Activated CD4-positive, alpha-beta T cell treated with anti-CD3 and anti-CD28 coated beads for 4 hours (primary cell): ENCODE measurements around the gene MGARP.
A peak's percentile ranks its signal among the peaks of the same experiment; 100 is the strongest.
"Not testable (repeated sequence)": the region's sequence is repeated elsewhere in the genome, so short reads cannot be mapped to it uniquely, and the experiment has no call there.

Experiments used
- DNase-seq, 2 donors: peaks; one replicate each; pipeline ENCODE4 v3.0.0-alpha.2; 2020

Gene MGARP

DNA sequence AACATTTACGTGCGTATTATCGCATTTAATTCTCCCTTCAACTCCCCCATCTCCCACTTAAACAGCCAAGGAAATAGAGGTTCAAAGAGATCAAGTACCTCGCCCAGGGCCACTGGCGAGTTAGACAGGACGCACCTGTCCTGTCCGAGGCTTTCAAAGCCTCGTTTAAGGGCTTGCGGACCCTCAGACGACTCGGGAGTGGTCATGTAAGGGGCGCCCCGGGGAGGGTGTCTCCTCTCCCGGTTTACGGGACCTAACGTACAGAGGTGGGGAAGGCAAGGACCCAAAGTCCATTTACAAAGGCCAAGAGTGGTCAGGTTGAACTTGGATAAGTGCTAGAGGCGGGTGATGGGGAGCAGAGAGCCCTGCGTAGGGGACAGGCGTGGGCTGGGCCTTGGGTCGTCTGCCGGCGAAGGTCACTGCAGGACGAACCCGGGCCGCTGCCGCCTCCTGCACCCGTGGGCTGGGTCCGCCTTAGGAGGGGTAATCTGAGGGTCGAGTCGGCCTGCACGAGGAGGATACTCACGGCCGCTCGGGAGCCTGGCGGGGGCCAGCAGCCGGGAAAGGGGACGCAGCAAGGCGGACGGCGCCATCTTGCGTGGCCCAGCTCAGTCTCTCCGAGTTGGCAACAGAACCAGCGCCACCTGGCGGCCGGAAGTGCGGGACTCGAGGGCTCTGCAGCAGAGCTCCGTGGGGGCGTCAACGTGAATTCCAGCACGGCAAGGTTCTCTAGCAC is 15.3 kb upstream of the MGARP start:
- peak; percentile 96 to 99 for DNase-seq

DNA sequence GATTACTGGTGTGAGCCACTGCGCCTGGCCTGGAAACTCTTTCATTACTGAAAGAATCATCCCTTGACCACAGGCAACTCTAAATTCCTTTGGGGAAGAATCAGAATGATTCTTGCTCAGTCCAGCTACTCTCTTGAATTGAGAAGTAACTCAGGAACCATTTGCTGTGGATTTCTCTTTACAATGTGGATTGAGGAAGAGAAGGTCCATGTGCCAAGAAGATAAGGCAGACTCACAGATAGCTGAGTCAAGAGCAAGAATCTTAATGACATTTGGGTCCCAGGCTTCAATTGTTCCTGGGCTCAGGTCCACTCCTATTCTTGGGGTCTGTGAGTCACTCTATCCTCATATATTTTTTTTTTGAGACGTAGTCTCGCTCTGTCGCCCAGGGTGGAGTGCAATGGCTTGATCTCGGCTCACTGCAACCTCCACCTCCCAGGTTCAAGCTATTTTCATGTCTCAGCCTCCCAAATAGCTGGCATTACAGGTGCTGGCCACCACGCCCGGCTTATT is 6.2 kb upstream of the MGARP start:
- DNase-seq = no peak

DNA sequence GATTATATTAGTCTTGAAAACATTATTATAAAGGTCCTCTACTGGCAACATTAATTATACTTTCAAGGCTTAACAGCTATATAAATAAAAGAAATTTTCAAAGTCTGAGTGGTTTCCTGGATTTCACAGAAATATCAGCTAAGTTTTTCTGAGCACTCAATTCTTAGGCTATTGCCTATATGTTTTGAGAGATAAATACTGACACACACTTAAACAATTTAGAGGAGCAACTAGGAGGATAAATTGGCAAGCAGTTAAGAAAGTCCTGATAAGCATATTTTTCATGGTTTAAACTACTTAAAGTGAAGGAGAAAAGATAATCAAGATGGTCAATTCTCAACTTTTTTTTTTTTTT is 2.7 kb upstream of the MGARP start:
- no peak for DNase-seq

DNA sequence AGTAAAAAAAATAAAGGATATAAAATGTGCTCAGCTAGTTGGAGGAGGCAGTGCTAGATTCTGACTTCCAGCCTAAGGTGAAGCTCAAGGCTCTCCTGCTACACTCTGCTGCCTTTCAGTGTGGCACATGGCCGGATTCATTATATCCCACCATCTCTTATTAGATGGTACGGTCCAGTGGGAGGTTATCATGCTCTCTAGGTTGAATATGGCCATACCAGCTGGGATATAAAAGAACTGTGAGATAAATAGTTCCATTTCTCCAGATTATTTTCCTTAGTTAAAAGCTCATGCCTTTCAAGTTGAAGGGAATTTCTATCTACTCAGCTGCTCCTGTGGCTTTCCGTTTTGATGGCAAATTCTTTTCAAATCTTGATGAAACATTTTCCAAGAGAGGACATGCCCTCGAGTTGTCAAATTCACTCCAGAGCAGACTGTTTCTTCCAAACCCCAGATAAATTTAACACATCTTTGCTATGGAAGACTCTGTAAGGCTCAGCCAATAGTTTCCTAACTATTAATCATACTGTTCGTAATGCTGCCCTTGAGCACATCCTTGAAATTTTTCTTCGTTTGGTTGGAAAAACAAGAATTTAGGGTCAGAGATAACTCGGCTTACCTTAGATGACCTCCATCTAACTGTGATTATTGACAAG is 2.2 kb upstream of the MGARP start:
- no peak for DNase-seq

DNA sequence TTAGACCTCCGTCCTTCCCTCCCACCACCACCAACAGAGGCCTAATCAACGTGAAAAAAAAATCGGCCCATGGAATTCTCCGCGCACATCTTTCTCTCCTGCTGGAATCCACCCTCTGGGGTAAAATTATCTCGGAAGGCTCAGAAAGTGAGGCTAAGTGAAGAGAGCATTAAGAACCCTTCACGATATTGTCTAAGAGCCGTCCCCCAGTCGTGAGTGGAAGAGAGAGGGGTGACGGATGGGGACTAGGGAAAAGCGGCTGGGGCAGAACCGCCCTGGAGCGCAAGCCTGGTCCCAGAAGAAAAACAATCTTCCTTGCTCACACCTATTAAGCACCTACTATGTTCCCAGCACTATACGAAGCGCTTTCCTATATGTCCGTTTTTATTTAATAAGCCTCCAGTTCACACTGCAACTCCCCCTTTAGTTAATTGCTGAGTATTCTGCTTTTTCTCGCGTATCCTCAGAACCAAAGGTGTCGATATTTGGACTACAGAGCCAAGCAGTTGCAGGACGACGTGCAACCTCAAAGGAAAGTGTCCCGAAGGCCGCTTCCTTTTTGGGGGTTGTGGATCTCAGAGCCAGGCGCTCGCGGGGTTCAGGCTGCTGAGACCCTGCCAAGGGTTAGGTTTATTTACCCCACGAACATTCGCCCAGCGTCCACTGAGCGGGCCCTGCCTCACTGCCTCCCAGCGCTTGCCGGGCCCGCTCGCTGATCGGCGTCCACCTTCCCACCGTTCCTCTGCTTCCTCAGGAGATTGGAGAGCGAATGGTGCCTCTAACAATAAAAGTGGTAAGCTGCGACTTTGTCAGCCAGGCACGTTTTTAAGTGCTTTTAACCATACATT is 889 bp downstream of the MGARP start:
- DNase-seq = no peak

DNA sequence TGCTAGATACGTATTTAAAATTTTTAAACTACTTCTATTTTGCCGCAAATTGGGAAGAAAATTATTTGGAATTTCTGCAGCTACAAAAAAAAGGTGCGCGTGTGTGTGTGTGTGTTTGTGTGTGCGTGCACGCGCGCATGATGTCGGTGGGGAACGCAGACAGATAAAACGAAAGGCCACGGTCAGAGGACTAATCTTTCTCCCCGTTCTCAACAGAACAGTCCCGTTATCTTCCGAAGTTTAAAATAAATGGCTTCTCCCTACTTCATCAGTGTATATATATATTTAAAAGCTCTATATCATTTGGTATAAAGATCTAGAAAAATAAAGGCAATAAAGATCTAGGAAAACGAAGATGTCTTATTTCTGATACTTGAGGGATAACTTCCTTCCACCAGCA is 1.5 kb downstream of the MGARP start:
- no peak for DNase-seq

DNA sequence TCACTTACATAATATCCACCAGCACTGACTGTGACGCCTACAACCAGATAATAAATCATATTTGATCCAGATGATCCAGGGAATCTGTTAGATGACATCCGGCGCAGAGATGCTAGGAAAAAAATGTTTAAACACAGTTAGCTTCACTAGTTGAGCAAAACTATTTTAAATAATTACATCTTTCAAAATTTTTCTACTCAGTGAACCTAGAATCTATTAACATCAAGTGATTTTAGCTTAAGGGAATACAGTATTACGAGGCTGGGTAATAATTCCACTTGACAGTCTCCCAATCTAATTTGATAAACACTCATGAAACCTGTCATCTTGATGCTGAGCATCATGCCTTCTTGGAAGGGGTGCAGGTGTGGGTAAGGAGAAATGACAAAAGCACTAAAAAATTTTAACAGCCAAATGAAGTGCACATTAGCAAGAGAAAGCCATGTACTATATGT is 4.7 kb downstream of the MGARP start:
- DNase-seq = no peak

DNA sequence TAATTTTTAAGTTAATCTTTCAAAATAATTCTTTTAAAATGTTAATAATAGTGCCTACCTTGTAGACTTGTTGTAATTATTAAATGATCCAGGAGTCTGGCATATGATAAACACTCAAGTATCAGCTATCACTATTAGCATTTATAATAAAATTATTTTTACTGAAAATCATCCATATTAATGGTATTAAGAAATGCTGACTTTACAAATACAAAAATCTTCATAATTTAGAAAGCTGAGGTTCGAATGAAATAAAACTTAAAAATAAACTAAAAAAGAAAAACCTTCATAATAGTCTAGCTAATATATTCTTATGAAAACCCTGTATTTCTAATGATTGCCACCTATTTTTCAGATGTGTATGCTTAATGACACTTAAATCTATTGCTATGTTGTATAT is 5.2 kb downstream of the MGARP start:
- DNase-seq = no peak

DNA sequence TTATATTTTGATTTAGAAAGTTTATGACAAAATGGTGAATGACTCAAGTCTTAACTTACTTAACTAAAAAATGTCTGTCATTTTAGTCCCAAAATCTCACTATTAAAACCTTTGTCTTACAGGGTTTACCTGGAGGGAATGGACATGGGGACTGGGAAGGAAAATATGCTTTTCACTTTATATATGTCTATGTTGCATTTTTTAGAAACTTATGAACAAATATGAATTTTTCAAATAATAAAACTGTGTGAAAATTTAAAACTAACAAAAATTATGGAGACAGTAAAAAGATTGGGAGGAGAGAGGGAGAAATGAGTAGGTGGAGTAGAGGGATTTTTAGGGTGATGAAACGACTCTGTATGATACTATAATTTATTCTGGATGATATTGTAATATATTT is 6.2 kb downstream of the MGARP start:
- DNase-seq = no peak

DNA sequence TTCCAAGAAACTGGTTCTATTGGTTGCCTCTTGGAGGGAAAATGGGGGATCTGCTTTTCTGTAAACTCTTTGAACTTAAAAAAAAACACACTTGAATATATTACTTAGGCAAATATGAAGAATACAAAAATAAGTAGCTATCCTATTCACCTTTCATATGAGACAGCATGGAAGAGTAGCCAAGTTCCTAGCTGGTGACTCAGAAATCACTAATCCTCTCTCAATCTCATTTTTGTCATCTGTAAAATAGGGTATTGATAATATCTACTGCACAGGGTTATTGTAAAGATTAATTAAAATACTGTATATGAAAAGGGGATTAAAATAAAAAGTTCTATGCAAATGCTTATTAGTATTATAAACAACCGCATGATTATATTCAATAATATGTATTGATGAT is 12.7 kb downstream of the MGARP start:
- no peak for DNase-seq

DNA sequence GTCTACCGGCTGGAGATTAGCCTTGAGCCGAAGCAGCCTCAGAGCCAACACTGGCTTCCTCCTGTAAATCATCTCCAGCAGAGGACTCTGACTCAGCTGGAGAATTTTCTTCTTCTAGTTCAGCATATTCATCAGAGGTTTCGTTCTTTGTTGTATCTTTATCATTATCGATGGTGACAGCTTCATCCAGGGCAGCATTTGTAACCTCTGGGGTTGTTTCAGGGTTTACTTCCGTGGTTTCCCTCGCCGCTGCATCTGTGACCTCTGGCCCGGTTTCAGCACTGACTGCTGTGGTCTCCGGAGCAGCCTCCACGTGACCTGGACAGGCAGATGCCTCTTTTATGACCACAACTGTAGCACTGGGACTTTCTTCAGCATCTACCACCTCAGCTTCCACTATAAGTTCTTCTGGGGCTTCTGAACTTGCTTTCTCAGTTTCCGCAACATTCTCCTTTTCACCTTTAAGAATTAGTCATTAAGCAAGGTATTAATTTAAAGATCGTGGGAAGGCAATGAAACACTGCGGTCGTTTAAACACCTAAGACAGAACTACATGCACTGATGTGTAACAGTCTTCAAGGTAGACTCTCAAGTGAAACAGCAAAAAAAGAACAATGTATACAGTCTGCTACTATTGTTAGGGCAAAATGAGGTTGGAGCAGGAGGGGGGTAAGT is 13.3 kb downstream of the MGARP start:
- peak; percentile 35 to 37 for DNase-seq

DNA sequence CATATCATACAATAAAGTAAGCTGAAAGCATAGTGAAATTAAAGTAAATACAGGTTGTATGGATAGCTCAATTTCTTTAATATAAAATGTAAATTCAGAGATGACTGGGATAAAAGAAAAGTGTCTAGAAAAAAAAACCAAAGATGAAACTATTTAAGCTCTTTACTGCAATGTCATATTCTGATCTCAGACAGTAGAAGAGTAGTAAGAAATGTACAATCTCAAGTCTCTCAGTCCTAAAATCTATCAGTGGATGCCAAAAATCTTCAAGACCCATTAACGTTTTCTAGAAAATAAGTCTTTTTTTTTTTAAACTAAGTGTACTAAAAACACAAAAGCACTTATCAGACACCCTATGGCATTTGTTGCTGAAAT is 13.8 kb downstream of the MGARP start:
- DNase-seq = no peak

DNA sequence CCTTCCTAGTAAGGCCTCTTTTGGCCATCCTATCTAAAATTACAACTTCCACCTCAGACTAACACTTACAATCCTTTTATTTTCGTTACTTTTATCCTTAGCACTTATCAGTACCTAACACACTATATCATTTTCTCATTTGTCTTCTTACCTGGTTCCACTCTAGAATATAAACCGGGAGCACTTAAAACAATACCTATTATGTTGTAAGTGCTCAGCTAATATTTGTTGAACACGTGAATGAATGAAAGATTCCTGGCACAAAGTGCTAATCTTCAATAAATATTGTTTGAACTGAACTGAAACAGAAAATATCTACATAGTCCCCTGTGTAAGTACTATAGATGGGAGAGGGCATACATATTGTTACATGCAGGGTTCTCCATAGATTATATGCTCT is 14.4 kb downstream of the MGARP start:
- DNase-seq = no peak

DNA sequence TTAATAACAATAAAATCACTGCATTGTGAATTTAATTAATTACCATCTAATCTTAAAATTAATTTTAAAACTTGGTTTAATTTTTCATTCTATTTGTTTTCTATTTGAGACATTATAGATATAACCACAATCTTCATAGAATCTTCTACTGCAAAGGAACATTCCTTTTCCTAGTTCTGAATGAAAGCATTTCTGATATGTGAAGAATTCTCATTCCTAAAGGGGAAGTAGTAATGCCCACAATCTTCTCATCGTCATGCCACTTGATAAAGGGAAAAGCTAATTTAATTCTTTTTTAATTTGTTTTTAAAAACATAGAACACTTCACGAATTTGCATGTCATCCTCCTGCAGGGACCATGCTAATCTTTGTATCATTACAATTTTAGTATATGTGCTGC is 23.7 kb downstream of the MGARP start:
- no peak for DNase-seq

DNA sequence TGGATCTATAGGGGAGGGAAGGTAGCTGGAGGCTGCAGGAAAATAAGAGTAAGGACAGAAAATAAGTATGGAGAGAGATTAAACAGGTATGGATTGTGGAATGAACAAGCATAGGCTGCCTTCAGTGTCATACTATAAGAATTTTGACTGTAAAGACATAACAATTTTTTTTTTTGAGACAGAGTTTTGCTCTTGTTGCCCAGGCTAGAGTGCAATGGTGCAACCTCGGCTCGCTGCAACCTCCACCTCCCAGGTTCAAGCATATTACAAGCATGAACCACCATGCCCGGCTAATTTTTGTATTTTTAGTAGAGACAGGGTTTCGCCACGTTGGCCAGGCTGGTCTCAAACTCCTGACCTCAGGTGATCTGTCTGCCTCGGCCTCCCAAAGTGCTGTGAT is 24.4 kb downstream of the MGARP start:
- not testable (repeated sequence) for DNase-seq

DNA sequence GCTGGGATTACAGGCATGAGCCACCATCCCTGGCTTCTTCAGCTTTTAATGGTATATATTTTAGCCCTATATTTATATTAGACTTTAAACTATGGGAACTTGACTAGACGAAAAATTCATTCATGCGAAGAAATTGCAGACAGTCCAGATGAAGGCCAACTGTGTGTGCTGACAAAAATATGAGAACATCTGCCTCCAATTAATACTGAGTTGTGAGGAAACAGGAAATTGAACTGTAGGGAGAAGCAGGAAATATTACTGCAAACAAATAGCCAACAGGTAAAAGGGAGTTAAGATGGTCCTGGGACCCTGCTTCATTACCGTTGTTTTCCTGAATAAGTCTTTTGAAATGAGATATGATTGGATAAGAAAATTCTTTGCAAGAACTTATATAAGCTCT is 26.3 kb downstream of the MGARP start:
- DNase-seq = no peak

DNA sequence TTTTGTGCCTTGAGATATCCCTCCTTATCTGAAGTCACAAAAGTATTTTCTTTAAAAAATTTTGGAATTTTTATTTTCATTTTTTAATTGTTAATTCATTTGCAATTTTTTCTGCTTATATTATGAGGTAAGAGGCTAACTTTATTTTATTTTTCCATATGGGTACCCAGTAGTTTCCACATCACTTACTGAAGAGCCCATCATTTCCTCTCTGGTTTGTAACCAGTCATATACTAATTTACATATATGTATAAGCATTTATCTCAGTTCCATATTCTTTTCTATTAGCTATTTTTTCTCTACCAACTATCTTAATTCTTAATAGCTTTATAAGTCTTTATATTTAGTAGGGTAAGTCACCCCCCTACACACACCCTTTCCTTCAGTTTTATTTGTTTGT is 27.0 kb downstream of the MGARP start:
- no peak for DNase-seq

DNA sequence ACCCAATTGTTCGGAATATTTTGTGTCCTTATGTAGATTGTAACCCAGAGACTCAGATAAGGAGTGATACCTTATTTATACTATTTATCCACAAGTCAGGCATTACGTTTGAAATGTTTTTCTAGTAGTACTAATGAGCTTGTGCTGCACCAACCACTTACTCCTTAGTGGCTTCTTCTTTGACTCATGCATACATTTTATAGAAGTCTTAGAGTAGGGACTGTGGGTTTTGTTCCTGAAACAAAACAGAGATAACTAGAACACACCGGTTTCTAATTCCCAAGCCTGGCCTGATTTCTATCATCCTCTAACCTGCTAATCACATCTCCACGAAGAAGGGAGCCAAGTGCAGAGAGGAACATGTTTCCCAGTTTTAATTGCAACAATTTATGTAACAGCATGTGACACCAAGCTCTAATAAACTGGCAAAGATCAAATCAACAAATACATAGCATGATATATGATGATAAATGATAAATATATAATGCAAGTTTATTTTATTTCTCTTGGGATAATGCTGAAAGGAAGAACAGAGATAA is 32.3 kb downstream of the MGARP start:
- no peak for DNase-seq

DNA sequence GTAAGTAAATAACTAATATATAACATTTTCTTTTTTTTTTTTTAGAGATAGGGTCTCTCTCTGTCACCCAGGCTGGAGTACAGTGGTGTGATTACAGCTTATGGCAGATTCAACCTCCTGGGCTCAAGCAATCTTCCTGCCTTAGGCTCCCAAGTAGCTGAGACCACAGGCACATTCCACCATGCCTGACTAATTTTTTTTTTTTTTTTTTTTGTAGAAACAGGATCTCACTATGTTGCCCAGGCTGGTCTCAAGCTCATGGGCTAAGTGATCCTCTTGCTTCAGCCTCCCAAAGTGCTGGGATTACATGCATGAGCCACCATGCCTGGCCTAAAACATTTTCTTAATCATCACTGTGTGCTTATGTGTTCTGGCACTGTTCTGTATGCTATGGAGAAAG is 32.8 kb downstream of the MGARP start:
- DNase-seq = no peak

DNA sequence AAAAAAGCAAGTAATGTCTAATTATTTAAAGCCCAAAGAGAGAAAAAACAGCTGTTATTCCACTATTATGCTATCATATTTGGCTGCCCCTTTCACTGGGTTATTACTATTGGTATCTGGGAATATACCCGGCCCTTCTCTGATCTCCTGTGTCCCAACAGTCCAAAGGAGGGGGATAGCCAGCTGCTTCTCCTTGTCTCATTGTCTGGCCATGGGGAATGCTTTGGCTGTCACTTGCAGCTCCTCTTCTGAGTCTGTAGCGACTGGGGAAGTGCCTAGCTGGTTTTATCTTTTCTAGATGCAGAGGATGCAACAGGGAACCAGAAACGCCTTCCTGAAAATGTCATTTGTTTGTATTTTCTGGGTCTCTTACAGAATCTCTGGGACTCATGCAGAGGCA is 33.9 kb downstream of the MGARP start:
- DNase-seq = no peak

DNA sequence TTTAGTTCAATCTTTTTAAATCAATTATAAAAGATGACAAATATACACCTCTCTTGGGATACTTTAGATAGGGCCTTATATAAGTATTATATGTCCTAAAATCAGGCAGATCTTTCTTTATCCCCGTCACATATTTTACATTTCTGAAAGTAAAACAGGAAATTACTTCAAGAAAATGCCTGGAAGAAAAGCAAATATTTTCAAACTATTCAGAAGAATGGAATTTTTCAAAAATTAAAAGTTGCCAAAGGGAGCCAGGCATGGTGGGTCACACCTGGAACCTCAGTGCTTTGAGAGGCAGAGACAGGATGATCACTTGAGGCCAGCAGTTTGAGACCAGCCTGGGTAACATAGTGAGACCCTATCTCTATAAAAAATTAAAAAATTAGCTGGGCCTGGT is 34.4 kb downstream of the MGARP start:
- DNase-seq = no peak

DNA sequence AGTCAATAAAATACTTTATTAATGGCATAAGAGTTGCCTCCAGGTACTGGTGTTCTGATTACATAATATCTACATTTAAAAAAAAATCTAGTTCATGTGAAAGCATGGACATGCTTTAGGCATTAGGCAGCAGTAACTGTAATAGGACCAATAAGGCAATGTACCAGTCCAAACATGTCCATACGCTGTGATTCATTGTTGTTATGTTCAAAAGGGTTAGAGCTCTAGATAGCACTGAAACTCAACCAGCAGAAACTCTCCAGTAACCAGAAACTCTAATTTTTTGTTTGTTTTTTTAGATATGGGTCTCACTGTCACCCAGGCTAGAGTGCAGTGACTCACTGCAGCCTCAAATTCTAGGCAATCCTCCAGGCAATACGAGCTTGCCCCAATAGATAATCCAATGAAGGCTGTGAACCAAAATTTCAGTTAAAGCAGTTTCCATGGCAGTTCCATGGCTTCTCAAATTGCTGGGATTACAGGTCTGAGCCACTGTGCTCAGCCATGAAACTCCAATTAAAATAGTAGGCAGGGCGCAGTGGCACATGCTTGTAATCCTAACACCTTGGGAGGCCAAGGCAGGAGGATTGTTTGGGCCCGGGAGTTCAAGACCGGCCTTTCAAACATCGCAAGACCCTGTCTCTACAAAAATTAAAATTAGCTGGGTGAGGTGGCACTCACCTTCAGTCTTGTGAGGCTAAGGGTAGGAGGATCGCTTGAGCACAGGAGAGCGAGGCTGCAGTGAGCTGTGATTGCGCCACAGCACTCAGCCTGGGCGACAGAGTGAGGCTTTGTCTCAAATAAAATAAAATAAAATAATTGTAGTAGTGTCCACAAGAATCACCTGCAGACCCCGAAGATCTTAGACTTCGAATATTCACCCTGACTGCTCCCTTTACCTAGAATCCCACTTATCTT is 36.3 kb downstream of the MGARP start:
- no peak for DNase-seq
